CD4-positive, alpha-beta T cell treated with Interleukin-6 at 100 ng/mL for 8 hours (primary cell): ENCODE results near the gene RPS25.
"Not testable (repeated sequence)": the region's sequence is repeated elsewhere in the genome, so short reads cannot be mapped to it uniquely, and the experiment has no call there.

Experiments used
- DNase-seq: peaks from one replicate; pipeline ENCODE4 v3.0.0-alpha.2; 2020; ENCODE audit warnings: mixed read lengths, low spot score

Gene RPS25

GRCh38 chr11:119015054-119015611 lies 3.0 kb downstream of the RPS25 start:
- DNase-seq, result no peak

GRCh38 chr11:119014209-119014924 lies 3.8 kb downstream of the RPS25 start:
- no peak for DNase-seq

GRCh38 chr11:119012629-119013170 lies 5.4 kb downstream of the RPS25 start:
- no peak for DNase-seq

- DNase-seq, result no peak
Observed at GRCh38 chr11:119011476-119012053, 6.6 kb downstream of the RPS25 start.

GRCh38 chr11:119006656-119007055 lies 11.5 kb downstream of the RPS25 start:
- no peak for DNase-seq

- no peak for DNase-seq
Observed at GRCh38 chr11:119000906-119001305, 17.2 kb downstream of the RPS25 start.

DNA sequence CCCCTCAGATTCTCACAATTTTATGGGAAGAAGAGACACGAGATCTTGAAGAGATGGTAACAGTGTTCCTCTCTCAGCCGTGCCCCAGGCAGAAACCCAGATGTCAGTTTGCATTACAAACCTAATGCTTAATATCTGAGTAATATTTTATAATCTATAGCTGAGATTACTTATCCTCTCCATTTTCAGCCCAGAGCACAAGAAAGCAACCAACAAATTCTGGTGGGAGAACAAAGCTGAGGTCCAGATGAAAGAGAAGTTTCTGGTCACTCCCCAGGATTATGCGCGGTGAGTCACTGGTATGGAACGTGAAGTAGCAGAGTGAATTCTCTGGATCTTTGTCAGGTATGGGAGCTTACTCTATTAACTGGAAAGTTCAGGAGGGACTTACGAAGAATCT lies 19.3 kb downstream of the RPS25 start:
- DNase-seq, result no peak

GRCh38 chr11:118998388-118998717 lies 19.8 kb downstream of the RPS25 start:
- DNase-seq, result no peak

GRCh38 chr11:118997627-118998387 lies 20.3 kb downstream of the RPS25 start, which contains the start of gene CENATAC:
TSS of gene CENATAC (plus strand) at chr11:118998138. CDS start at chr11:118998198, 60 bp downstream.
- DNase-seq, result peak; percentile 97

DNA sequence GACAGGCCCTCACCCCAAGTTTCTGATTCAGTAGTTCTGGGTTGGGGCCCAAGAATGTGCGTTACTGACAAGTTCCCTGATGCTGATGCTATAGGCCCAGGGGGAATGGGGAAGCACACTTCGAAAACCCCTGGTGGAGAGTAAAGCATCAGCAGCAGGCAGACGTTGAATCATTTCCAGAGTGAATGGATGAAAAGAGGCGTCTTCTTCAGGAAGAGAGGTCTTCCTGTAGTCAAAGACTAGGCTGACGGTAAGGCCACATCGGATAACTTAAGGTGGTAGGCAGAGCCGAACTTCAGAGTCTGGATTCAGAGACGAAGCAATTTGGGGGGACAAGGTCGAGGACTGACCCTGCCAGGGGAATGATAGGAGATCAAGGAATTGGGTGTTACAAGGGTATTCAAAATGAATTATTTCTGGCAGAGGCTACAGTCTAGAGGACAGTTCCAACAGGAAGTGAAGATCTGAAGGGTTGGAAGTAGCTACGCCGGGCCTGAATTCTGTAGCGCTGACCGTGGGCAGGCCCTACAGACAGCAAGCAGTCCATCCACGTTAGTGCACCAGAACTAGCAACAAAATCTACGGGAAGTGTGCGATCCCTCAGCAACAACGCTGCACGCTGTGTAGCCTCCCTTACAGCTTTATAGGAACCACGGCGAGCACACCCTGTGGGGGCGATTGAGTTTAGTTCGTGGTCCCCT lies 21.1 kb downstream of the RPS25 start:
- DNase-seq, result peak; percentile 10

GRCh38 chr11:118991486-118992038 lies 26.6 kb downstream of the RPS25 start:
- DNase-seq, result not testable (repeated sequence)

DNA sequence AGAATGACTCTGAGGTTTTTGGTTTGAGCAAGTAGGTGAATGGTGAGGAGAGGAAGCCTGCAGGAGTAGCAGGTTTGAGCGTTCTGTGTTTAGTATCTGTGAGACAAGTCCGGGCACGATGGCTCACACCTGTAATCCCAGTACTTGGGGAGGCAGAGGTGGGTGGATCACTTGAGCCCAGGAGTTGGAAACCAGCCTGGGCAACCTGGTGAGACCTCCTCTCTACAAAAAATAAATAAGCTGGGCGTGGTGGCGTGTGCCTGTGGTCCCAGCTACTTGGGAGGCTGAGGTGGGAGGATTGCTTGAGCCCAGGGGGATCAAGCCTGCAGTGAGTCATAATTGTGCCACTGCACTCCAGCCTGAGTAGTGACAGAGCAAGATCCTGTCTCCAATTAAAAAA lies 29.9 kb downstream of the RPS25 start:
- DNase-seq, result no peak

DNA sequence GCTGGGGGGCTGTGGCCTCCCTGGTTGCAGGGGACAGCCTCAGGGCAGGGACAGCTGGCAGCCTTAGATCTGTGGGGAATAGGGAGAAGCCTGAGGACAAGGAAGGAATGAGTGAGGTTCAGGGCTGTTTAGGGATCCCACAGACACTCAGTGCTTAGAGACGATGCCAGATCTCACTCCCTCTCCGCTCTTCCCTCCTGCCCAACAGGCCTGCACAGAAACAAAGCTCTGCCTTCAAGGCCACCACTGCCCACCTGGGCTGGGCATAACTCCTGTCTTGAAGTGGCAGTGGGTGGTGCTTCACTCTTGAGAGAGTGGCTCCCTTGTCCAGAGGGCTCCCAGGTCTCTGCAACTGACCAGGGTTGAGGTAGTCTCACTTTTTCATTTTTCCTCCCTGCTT lies 33.3 kb downstream of the RPS25 start:
- no peak for DNase-seq

DNA sequence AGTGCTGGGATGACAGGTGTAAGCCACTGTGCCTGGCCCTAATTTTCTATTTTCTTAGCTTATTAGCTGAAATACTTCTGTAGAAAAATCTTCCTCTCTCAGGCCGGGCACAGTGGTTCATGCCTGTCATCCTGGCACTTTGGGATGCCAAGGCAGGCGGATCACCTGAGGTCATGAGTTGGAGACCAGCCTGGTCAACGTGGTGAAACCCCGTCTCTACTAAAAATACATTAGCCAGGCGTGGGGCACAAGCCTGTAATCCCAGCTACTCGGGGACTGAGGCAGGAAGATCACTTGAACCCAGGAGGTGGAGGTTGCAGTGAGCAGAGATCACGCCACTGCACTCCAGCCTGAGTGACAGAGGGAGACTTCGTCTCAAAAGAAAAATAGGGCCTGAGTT lies 33.8 kb downstream of the RPS25 start:
- not testable (repeated sequence) for DNase-seq

- DNase-seq, result no peak
Observed at GRCh38 chr11:118980191-118980881, 37.8 kb downstream of the RPS25 start.

- no peak for DNase-seq
Observed at GRCh38 chr11:118979434-118979833, 38.7 kb downstream of the RPS25 start.

DNA sequence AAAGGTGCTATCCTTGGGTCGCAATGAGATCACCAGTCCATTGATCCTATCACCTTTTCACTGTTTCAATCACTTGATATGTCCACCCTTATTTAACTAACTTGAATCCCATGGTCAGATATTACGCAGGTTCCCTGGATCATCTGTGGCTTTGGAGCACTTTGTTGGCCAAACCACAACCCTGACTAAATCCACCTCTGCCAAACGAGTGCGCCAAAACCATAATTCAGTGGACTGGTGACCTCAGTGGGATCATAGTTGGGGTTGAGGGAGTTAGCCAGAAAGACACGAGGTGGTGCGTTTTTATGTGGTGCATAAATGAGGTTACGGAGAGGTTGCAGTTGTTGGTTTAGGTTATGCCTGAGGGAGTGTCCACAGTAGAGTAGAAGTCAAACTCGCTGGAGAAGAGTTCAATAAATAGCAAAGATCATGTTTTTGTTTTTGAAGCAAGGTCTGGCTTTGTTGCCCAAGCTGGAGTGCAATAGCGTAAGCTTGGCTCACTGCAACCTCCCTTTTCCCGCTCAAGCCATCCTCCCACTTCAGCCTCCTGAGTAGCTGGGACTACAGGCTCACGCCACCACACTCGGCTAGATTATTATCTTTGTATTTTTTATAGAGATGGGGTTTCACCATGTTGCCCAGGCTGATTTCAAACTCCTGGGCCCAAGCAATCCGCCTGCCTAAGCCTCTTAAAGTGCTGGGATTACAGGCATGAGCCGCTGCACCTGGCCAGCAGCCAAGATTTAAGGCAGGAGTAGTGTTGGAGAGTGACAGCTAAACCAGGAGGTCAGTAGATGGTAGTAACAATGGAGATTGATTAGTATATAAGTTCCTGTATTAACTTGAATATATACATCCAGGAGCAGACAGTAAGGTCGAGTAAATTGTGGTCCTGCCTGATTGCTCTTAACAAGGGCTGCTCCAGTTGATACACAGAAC lies 42.1 kb downstream of the RPS25 start:
- DNase-seq, result no peak

DNA sequence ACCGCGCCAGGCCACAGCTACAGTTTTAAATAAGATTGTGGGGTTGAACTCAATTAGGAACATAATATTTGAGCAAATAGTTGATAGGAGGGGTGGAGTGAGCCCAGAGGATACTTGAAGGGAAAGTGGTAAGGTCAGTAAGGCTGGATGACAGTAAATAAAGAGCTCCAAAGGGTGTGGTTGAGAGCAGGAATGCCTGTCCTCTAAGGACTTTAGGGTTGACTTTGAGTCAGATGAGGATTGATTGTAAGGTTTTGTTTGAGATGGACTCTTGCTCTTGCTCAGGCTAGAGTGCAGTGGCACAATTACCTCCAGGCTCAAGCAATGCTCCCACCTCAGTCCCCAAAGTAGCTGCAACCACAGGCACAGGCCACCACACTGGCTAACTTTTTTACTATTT lies 44.2 kb downstream of the RPS25 start:
- no peak for DNase-seq

DNA sequence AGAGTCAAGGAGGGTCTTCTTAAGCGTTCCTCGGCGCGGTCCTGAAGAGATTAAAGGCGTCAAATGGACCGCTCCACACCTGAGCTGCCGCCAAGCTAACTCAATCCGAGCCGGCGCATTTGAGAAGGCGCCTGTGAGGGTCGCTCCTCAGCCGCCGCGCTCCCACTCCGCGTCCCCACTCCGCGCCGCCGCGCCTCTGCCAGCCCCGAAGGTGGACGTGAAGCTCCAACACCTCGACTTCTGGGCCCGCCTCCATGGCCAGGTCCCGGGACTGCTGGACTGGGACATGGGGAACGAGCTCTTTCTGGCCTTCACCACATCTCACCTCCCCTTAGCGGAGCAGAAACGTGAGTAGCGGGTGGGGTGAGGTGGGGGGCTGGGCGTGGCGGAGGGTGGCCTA lies 46.5 kb downstream of the RPS25 start, which contains the start of gene FOXR1:
Gene FOXR1, plus strand, starts transcription at position 116 of the 400 bp plus-strand sequence. Its CDS starts 171 bp downstream, at position 287.
- no peak for DNase-seq

GRCh38 chr11:118969508-118969907 lies 48.6 kb downstream of the RPS25 start:
- DNase-seq, result not testable (repeated sequence)
